Measurements from ENCODE around the gene ADSL. TPM values are rescaled to one million over a fixed set of nuclear protein-coding genes. Genes with fewer than 3 reads are reported as not detected.

ADSL gene
- total RNA-seq, 4 donors from 2014 or later, result 41.8 to 51.7 (median 45.2) TPM

GRCh38 chr22:40413873-40414272 lies 67.6 kb downstream of the ADSL start:
- DNase-seq (ENCODE audit: low spot score in 2 of 2), result no peak
- no peak overlapping the region for H3K27ac ChIP-seq
- 56% methylated on average over 13 of the region's 13 CpGs for WGBS
- H3K27me3 ChIP-seq, result no peaks in the 10 kb centered on the region
- peaks cover 25% of the 10 kb centered on the region for H3K4me1 ChIP-seq
- no peaks in the 10 kb centered on the region for H3K9me3 ChIP-seq
- no peak overlapping the region for H3K4me3 ChIP-seq
- TF ChIP-seq EP300 (IDR thresholded peaks at IDR 0.05), result no peak
- H3K36me3 ChIP-seq, result peaks cover 68% of the 10 kb centered on the region

GRCh38 chr22:40414311-40414710 lies 68.0 kb downstream of the ADSL start:
- no peaks in the 10 kb centered on the region for H3K9me3 ChIP-seq
- peaks cover 25% of the 10 kb centered on the region for H3K4me1 ChIP-seq
- H3K27ac ChIP-seq, result no peak overlapping the region
- H3K4me3 ChIP-seq, result no peak overlapping the region
- TF ChIP-seq CTCF (IDR thresholded peaks at IDR 0.05) (no peak), EP300 (IDR thresholded peaks at IDR 0.05) (no peak), POLR2A (IDR thresholded peaks at IDR 0.05) (no peak), POLR2AphosphoS5 (IDR thresholded peaks at IDR 0.05) (no peak)
- H3K36me3 ChIP-seq, result peaks cover 68% of the 10 kb centered on the region
- H3K27me3 ChIP-seq, result no peaks in the 10 kb centered on the region
- no peak for DNase-seq (ENCODE audit: low spot score in 2 of 2)
- 44% methylated on average over 3 of the region's 3 CpGs for WGBS

DNA sequence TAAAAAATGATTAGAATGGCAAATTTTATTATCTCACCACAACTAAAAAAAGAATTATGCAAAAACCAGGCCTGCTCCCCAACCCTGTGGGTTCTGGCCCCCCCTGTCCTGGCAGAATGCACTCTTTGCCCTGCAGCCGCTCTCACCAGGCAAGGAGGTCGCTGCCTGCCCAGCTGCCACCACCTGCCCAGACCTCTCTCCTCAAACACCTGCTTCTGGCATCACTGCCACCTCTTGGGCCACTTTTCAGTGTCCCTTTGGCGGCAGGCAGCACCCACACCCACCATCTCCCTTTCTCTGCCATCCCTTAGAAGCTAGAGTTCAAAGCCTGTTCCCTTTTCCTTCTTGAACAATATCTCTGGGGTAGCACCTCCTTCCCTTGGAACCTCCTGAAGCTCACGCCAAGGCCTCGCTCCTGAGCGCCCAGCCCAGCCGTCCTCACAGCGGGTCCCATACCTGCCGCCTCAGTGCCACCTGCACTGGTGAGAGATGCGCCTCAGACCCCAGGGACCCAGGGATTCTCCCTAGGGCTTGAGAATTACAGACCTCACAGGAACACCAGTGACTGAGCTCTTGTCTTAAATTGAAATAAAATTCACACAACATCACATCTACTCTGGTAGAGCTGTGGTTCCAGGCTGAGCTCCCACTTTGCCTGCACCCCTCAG lies 68.7 kb downstream of the ADSL start:
- no peak for DNase-seq (ENCODE audit: low spot score in 2 of 2)
- H3K27ac ChIP-seq, result no peak overlapping the region
- 74% methylated on average over 10 of the region's 10 CpGs for WGBS
- peaks cover 68% of the 10 kb centered on the region for H3K36me3 ChIP-seq
- H3K4me1 ChIP-seq, result peaks cover 25% of the 10 kb centered on the region
- no peak overlapping the region for H3K4me3 ChIP-seq
- TF ChIP-seq CTCF (IDR thresholded peaks at IDR 0.05) (no peak), POLR2A (IDR thresholded peaks at IDR 0.05) (no peak), EP300 (IDR thresholded peaks at IDR 0.05) (no peak)
- no peaks in the 10 kb centered on the region for H3K9me3 ChIP-seq
- H3K27me3 ChIP-seq, result no peaks in the 10 kb centered on the region

GRCh38 chr22:40415531-40416266 lies 69.4 kb downstream of the ADSL start:
- peaks cover 18% of the 10 kb centered on the region for H3K4me1 ChIP-seq
- DNase-seq (ENCODE audit: low spot score in 2 of 2), result no peak
- no peaks in the 10 kb centered on the region for H3K9me3 ChIP-seq
- no peak for TF ChIP-seq POLR2AphosphoS5 (IDR thresholded peaks at IDR 0.05)
- TF ChIP-seq CTCF (IDR thresholded peaks at IDR 0.05), result no peak
- TF ChIP-seq POLR2A (IDR thresholded peaks at IDR 0.05), result no peak
- no peak for TF ChIP-seq EP300 (IDR thresholded peaks at IDR 0.05)
- no peak overlapping the region for H3K4me3 ChIP-seq
- no peaks in the 10 kb centered on the region for H3K27me3 ChIP-seq
- H3K36me3 ChIP-seq, result peaks cover 68% of the 10 kb centered on the region
- WGBS, result 71% methylated on average over 19 of the region's 19 CpGs
- H3K27ac ChIP-seq, result no peak overlapping the region

DNA sequence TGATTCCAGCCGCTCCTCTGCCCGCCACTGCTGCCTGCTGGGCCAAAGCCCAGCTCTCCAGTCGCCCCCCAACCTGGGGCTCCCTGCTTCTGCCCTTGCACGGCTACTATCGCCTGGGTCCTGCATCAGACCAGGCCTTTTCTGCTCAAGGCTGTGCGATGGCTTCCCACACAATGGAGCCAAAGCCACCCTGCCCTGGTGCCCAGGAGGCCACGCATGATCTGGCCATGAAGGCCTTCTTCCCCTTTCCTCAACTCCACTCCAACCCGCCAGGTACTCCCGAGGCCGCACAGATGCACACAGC lies 69.9 kb downstream of the ADSL start:
- peaks cover 68% of the 10 kb centered on the region for H3K36me3 ChIP-seq
- TF ChIP-seq EP300 (IDR thresholded peaks at IDR 0.05) (no peak), POLR2AphosphoS5 (IDR thresholded peaks at IDR 0.05) (no peak), CTCF (IDR thresholded peaks at IDR 0.05) (no peak), POLR2A (IDR thresholded peaks at IDR 0.05) (no peak)
- H3K4me3 ChIP-seq, result no peak overlapping the region
- no peaks in the 10 kb centered on the region for H3K9me3 ChIP-seq
- no peak overlapping the region for H3K27ac ChIP-seq
- peaks cover 18% of the 10 kb centered on the region for H3K4me1 ChIP-seq
- no peaks in the 10 kb centered on the region for H3K27me3 ChIP-seq
- 97% methylated on average over 10 of the region's 10 CpGs for WGBS
- no peak for DNase-seq (ENCODE audit: low spot score in 2 of 2)

All from suprapubic skin (tissue), 4 donors.